Neural cell (in vitro differentiated cells): Measurements from ENCODE around the gene ABI3BP. TPM values are rescaled to one million over a fixed set of nuclear protein-coding genes. Genes with fewer than 3 reads are reported as not detected.

Source experiments
- H2AFZ ChIP-seq: fragments of 200-600, 300-800 bp; sonication (generic), shearing (Covaris generic); 2 replicates; pipeline ENCODE4 v1.6.0; 2014; ENCODE audit warnings: low read depth, mild to moderate bottlenecking, antibody characterized with exemption, low read length, moderate library complexity
- H3F3A ChIP-seq: fragments of 200-600 bp; shearing (Covaris generic); 2 replicates; pipeline ENCODE4 v1.6.1; 2016; ENCODE audit warnings: mild to moderate bottlenecking, moderate library complexity, mixed read lengths, antibody characterized with exemption, low read length; ENCODE audit not compliant: insufficient read depth, poor library complexity, severe bottlenecking
- H3K27ac ChIP-seq: fragments of 200-600, 300-800 bp; sonication (generic), shearing (Covaris generic); 2 replicates; pipeline ENCODE4 v1.5.1; 2014; ENCODE audit warnings: mild to moderate bottlenecking, low read length, moderate library complexity
- H3K27me3 ChIP-seq: fragments of 300-800, 200-600 bp; sonication (generic), shearing (Covaris generic); 2 replicates; pipeline ENCODE4 v1.6.0; 2014; ENCODE audit warnings: mild to moderate bottlenecking, low read depth, low read length, moderate library complexity; ENCODE audit not compliant: insufficient read depth
- H3K36me3 ChIP-seq: fragments of 300-800, 200-600 bp; sonication (generic), shearing (Covaris generic); 2 replicates; pipeline ENCODE4 v1.5.1; 2014; ENCODE audit warnings: mild to moderate bottlenecking, antibody characterized with exemption, low read length, moderate library complexity; ENCODE audit not compliant: insufficient read depth
- H3K4me2 ChIP-seq: fragments of 300-800, 200-600 bp; sonication (generic), shearing (Covaris generic); 2 replicates; pipeline ENCODE4 v1.6.0; 2014; ENCODE audit warnings: mild to moderate bottlenecking, low read length
- H3K4me3 ChIP-seq: fragments of 300-800, 200-600 bp; sonication (generic), shearing (Covaris generic); 2 replicates; pipeline ENCODE4 v1.5.1; 2014; ENCODE audit warnings: mild to moderate bottlenecking, low read length, moderate library complexity
- H3K79me2 ChIP-seq: fragments of 200-600 bp; shearing (Covaris generic); replicated peaks from 2 replicates; pipeline ENCODE4 v1.6.0; 2014; ENCODE audit warnings: mild to moderate bottlenecking, low read length, moderate library complexity; ENCODE audit not compliant: insufficient read depth
- H3K9ac ChIP-seq: fragments of 300-800, 200-600 bp; sonication (generic), shearing (Covaris generic); 2 replicates; pipeline ENCODE4 v1.6.1; 2016; ENCODE audit warnings: mild to moderate bottlenecking, low read length, mixed read lengths
- H3K9me2 ChIP-seq: fragments of 200-600 bp; shearing (Covaris generic); 2 replicates; pipeline ENCODE4 v1.6.1; 2016; ENCODE audit warnings: mild to moderate bottlenecking, low read length, mixed read lengths; ENCODE audit not compliant: insufficient read depth
- H3K9me3 ChIP-seq: fragments of 200-600, 300-800 bp; sonication (generic), shearing (Covaris generic); 2 replicates; pipeline ENCODE4 v1.6.1; 2016; ENCODE audit warnings: mild to moderate bottlenecking, mixed run types, low read length, moderate library complexity, mixed read lengths
- H4K20me1 ChIP-seq: fragments of 200-600 bp; shearing (Covaris generic); 2 replicates; pipeline ENCODE4 v1.6.1; 2016; ENCODE audit warnings: mild to moderate bottlenecking, mixed run types; ENCODE audit not compliant: insufficient read depth
- CTCF ChIP-seq: fragments of 450-650 bp; IDR thresholded peaks from 2 replicates; pipeline ENCODE4 v1.5.1; 2014; ENCODE audit warnings: antibody characterized with exemption, mild to moderate bottlenecking, moderate library complexity; ENCODE audit not compliant: poor library complexity, severe bottlenecking
- EP300 ChIP-seq: fragments of 450-650 bp; conservative IDR thresholded peaks from 2 replicates; pipeline ENCODE4 v1.6.1; 2014; ENCODE audit warnings: antibody characterized with exemption, mild to moderate bottlenecking, moderate library complexity; ENCODE audit not compliant: poor library complexity, severe bottlenecking
- EZH2 ChIP-seq: fragments of 200-600, 300-800 bp; shearing (Covaris generic), sonication (generic); IDR thresholded peaks from 2 replicates; pipeline ENCODE4 v1.6.1; 2014; ENCODE audit warnings: antibody characterized with exemption, low read length, borderline replicate concordance, mild to moderate bottlenecking; ENCODE audit not compliant: insufficient read depth, poor library complexity, severe bottlenecking
- MXI1 ChIP-seq: fragments of 450-650 bp; conservative IDR thresholded peaks from 2 replicates; pipeline ENCODE4 v1.6.1; 2014; ENCODE audit warnings: antibody characterized with exemption, mild to moderate bottlenecking; ENCODE audit not compliant: poor library complexity, severe bottlenecking
- POLR2AphosphoS5 ChIP-seq: IDR thresholded peaks from 2 replicates; pipeline ENCODE4 v1.6.1; 2012
- RAD21 ChIP-seq: fragments of 450-650 bp; conservative IDR thresholded peaks from 2 replicates; pipeline ENCODE4 v1.6.1; 2014; ENCODE audit warnings: antibody characterized with exemption, mild to moderate bottlenecking, moderate library complexity
- REST ChIP-seq: IDR thresholded peaks from 2 replicates; pipeline ENCODE4 v1.6.1; 2012; ENCODE audit warnings: borderline replicate concordance
- SMC3 ChIP-seq: fragments of 450-650 bp; conservative IDR thresholded peaks from 2 replicates; pipeline ENCODE4 v1.6.1; 2014; ENCODE audit warnings: antibody characterized with exemption, mild to moderate bottlenecking, moderate library complexity; ENCODE audit not compliant: poor library complexity
- TAF1 ChIP-seq: IDR thresholded peaks from 2 replicates; pipeline ENCODE4 v1.6.1; 2012; ENCODE audit warnings: low read depth
- polyA minus RNA-seq: library from RNA; depleted of rRNA, polyadenylated mRNA; stranded (reverse); fragments of >200 nt; gene quantifications from 2 replicates; pipeline ENCODE4 v1.2.3, GENCODE V29; 2014
- polyA plus RNA-seq: library from polyadenylated mRNA; depleted of rRNA; stranded (reverse); fragments of >200 nt; gene quantifications from 2 replicates; pipeline ENCODE4 v1.2.3, GENCODE V29; 2014

Gene ABI3BP
- polyA plus RNA-seq (0.10 TPM in 1 of 2 replicates, not detected in the other), polyA minus RNA-seq (not detected in 2 replicates)

GRCh38 chr3:100993309-100993708 lies at the start of gene ABI3BP:
Gene ABI3BP, minus strand, starts transcription at chr3:100993421. Its CDS starts 37 bp downstream, at chr3:100993384.
- no peak within 1 kb of the TSS for H3K9ac ChIP-seq
- no peaks in the 10 kb centered on the region for H3K36me3 ChIP-seq
- H3K79me2 ChIP-seq: no peaks in the 10 kb centered on the region
- H3K9me2 ChIP-seq: no peaks in the 10 kb centered on the region
- TF ChIP-seq POLR2AphosphoS5 (no peak), SMC3 (no peak), RAD21 (no peak), CTCF (no peak), EZH2 (no peak), REST (no peak), MXI1 (no peak), TAF1 (no peak), EP300 (no peak)
- no peaks in the 10 kb centered on the region for H3F3A ChIP-seq
- no peak within 1 kb of the TSS for H3K4me2 ChIP-seq
- no peak within 1 kb of the TSS for H2AFZ ChIP-seq
- no peaks in the 10 kb centered on the region for H4K20me1 ChIP-seq
- no peaks in the 10 kb centered on the region for H3K9me3 ChIP-seq
- H3K27me3 ChIP-seq: no peaks in the 10 kb centered on the region
- H3K27ac ChIP-seq: no peak within 1 kb of the TSS
- no peak within 1 kb of the TSS for H3K4me3 ChIP-seq

DNA sequence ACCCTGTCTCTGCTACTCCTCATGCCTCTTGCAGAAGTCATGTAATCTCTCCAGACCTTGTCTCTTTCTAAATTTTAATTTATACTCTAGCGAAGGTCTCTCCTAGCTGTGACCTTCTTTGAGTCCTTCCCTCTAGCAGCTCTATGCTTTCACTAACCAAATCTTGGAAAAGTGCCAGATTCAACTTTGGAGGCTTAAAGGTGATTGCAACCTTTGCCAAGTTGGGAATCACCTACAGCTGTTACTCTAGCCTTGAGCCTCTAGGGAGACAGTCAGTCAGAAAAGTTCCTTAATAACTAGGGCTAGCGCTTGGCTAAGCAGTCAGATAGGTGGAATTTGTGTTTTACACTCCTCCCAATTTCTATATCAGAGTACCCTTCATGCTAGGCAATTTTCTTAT lies 46.1 kb upstream of the ABI3BP start:
- H3K9me2 ChIP-seq: no peaks in the 10 kb centered on the region
- no peaks in the 10 kb centered on the region for H3K27me3 ChIP-seq
- H3F3A ChIP-seq: no peaks in the 10 kb centered on the region
- no peaks in the 10 kb centered on the region for H3K9me3 ChIP-seq
- no peaks in the 10 kb centered on the region for H4K20me1 ChIP-seq
- no peak overlapping the region for H3K9ac ChIP-seq
- no peak overlapping the region for H2AFZ ChIP-seq
- H3K4me3 ChIP-seq: no peak overlapping the region
- TF ChIP-seq EP300 (no peak), EZH2 (no peak), RAD21 (no peak), SMC3 (no peak), MXI1 (no peak), CTCF (no peak), TAF1 (no peak), REST (no peak), POLR2AphosphoS5 (no peak)
- H3K4me2 ChIP-seq: no peak overlapping the region
- H3K79me2 ChIP-seq: no peaks in the 10 kb centered on the region
- H3K36me3 ChIP-seq: no peaks in the 10 kb centered on the region
- H3K27ac ChIP-seq: no peak overlapping the region
